Transverse colon (tissue), 4 donors: ENCODE results near the gene GJD3. TPM values are rescaled to one million over a fixed set of nuclear protein-coding genes. Genes with fewer than 3 reads are reported as not detected.

ENCODE experiments used
- DNase-seq: peaks from one replicate; pipeline ENCODE4 v3.0.0-alpha.2; 2019
- H3K27ac ChIP-seq, 4 donors: fragments of 200-600 bp; sonication (generic); 2 replicates each; pipeline ENCODE4 v1.5.1; 2016 to 2018; ENCODE audit warnings: inconsistent platforms in 4 of 4
- H3K27me3 ChIP-seq: fragments of 200-600 bp; sonication (generic); 2 replicates; pipeline ENCODE4 v1.5.1; 2017; ENCODE audit warnings: inconsistent platforms
- H3K36me3 ChIP-seq, 4 donors: fragments of 200-600 bp; sonication (generic); 2 replicates each; pipeline ENCODE4 v1.5.1; 2017 to 2019; ENCODE audit warnings: inconsistent platforms in 4 of 4
- H3K4me1 ChIP-seq, 4 donors: fragments of 200-600 bp; sonication (generic); 2 replicates each; pipeline ENCODE4 v1.5.1; 2017 to 2020; ENCODE audit warnings: inconsistent platforms in 4 of 4
- H3K4me3 ChIP-seq, 4 donors: fragments of 200-600 bp; sonication (generic); 1 replicate in 1 of 4; 2 replicates in 3 of 4; pipeline versions ENCODE4 v1.5.1 to v1.6.1; 2017 to 2019; ENCODE audit warnings: inconsistent platforms in 4 of 4
- H3K9me3 ChIP-seq, 2 donors: fragments of 200-600 bp; sonication (generic); 2 replicates each; pipeline ENCODE4 v1.5.1; 2017 to 2019; ENCODE audit warnings: inconsistent platforms in 2 of 2
- EP300 ChIP-seq: sonication (generic); formaldehyde crosslinking; IDR thresholded peaks from one replicate; pipeline ENCODE4 v1.6.1; 2017; ENCODE audit warnings: antibody characterized with exemption, low read depth
- POLR2A ChIP-seq: fragments of 450-650 bp; IDR thresholded peaks from one replicate; pipeline ENCODE4 v1.6.1; 2016; ENCODE audit warnings: antibody characterized with exemption, mild to moderate bottlenecking, moderate library complexity
- POLR2AphosphoS5 ChIP-seq, 3 donors: sonication (generic); formaldehyde crosslinking; IDR thresholded peaks; one replicate each; pipeline ENCODE4 v1.6.1; 2016; ENCODE audit warnings: antibody characterized with exemption in 3 of 3
- WGBS, 2 donors: methylation state at CpG; one replicate each; pipeline ENCODE4 v1.1.5; 2018; ENCODE audit warnings: low coverage in 1 of 2; 5-methylcytosine and 5-hydroxymethylcytosine counted together
- in situ Hi-C, 4 donors: fragments of 200-750 bp; cut with MboI; loops; one replicate each; pipeline versions ENCODE4 v1.15.0 to v1.15.1; 2017; ENCODE audit warnings: low sequenced_read_pairs in 3 of 4, low pct_ligation_motif_present in 1 of 4, low pct_unique_long_range_greater_than_20kb in 1 of 4
- intact Hi-C: fragments of 100-400 bp; cut with DNase I; formaldehyde crosslinking; loops from one replicate; pipeline ENCODE4 v1.15.1; 2023; ENCODE audit warnings: low total_unique reads
- total RNA-seq, 4 donors: library from RNA; depleted of rRNA; stranded (reverse); fragments of >200 nt; gene quantifications; one replicate each; pipeline ENCODE4 v1.1.0, GENCODE V29; 2016
- TF ChIP-seq, protein P1 (sequence below), 5 experiments: fragments of 200-600 bp in 3 of 5; fragments of 450-650 bp in 2 of 5; sonication (generic) in 3 of 5; IDR thresholded peaks; 1 replicate in 2 of 5; 2 replicates in 3 of 5; pipeline ENCODE4 v1.5.1; 2016 to 2017; ENCODE audit warnings: antibody characterized with exemption in 5 of 5, inconsistent platforms in 3 of 5, mild to moderate bottlenecking in 2 of 5, moderate library complexity in 1 of 5

Gene GJD3
- total RNA-seq, 4 donors from 2014 or later = not detected

DNA sequence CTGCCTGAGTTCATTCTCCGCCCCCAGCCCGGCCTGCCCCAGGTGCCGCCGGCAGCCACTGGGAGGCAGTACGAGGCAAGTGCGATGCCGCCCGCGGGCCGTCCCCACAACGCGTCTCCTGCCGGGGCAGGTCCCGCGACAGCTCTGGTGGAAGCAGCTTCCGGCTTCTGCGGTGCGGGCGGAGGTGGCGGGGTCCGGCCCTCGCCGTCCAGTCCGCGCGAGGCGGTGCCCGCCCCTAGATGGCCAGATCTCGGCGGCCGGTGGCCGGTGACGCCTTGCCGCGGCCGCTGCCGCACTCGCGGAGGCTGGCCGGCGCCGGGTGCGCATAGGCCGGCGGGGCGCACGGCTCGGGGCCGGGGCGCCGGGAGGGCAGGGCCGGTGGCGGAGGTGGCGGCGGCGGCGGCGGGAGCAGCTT is 1.8 kb downstream of the GJD3 start:
- no peaks in the 10 kb centered on the region for H3K27me3 ChIP-seq
- H3K36me3 ChIP-seq = no peaks in the 10 kb centered on the region
- intact Hi-C loops = loop anchor here (5.0 kb wide), 2 partner anchors 55 to 1730 kb away; partner anchors contain the start of gene TOP2A
- H3K27ac ChIP-seq = peak overlapping the region in 3 of 4 donors; percentile 32 to 67 (median 34)
- H3K4me1 ChIP-seq = peaks cover 6 to 14% (median 12%) of the 10 kb centered on the region in 4 donors
- WGBS, 2 donors = 1% methylated on average over 47 of the region's 58 CpGs; no CpG with 5 or more reads in 1 of the 2 donors
- in situ Hi-C loops = loop anchor here in 2 of 4 donors (10.0 kb wide), 2 partner anchors 52 to 172 kb away; partner anchors contain the start of gene TOP2A (in 1 of the 2)
- peak overlapping the region in 3 of 4 donors; percentile 46 to 54 (median 54) for H3K4me3 ChIP-seq
- TF ChIP-seq, protein P1, sequence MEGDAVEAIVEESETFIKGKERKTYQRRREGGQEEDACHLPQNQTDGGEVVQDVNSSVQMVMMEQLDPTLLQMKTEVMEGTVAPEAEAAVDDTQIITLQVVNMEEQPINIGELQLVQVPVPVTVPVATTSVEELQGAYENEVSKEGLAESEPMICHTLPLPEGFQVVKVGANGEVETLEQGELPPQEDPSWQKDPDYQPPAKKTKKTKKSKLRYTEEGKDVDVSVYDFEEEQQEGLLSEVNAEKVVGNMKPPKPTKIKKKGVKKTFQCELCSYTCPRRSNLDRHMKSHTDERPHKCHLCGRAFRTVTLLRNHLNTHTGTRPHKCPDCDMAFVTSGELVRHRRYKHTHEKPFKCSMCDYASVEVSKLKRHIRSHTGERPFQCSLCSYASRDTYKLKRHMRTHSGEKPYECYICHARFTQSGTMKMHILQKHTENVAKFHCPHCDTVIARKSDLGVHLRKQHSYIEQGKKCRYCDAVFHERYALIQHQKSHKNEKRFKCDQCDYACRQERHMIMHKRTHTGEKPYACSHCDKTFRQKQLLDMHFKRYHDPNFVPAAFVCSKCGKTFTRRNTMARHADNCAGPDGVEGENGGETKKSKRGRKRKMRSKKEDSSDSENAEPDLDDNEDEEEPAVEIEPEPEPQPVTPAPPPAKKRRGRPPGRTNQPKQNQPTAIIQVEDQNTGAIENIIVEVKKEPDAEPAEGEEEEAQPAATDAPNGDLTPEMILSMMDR (IDR thresholded peaks at IDR 0.05) = peak; percentile 45 to 80 (median 58)
- TF ChIP-seq POLR2AphosphoS5 (IDR thresholded peaks at IDR 0.05) (peak in 2 of 3 donors; percentile 28 to 64), EP300 (no peak), POLR2A (peak; percentile 35)
- H3K9me3 ChIP-seq = no peaks in the 10 kb centered on the region
- DNase-seq = peak; percentile 85

DNA sequence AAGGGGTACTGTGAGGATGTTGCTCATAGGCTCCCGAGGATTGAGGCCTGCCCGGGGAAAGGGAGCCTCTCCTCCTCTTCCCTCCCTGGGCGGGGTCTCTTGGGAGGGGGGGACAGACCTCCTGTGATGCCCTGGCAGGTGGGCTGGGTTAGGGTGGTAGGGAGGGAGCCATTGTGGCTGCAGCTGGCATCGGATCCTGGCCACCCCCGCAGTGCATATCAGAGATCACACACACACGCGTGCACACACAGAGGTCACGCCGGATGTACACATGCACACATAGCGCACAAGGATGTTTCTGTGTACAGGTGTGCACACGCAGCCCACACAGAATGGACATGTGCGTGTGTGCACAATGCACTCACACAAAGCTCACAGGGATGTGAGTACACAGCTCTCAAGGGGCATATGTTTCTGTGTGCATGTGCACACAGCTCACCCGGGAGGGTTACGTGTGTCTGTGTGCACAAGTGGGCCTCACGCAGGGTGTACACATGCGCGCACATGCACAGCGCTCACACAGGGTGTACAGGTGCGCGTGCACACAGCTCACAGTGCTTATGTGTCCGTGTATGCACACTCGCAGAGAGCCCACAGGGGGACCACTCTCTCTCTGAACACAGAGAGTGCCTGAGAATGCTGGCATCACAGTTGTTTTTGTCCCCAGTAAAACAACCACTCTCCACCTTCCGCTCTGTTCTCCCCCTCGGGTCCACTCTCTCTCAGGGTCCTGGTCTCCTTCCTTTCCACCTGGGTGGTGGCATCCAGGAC is 2.4 kb downstream of the GJD3 start:
- Histone ChIP-seq H3K9me3 (no peaks in the 10 kb centered on the region), H3K4me1 (peaks cover 6 to 14% (median 12%) of the 10 kb centered on the region in 4 donors), H3K27me3 (no peaks in the 10 kb centered on the region), H3K36me3 (no peaks in the 10 kb centered on the region), H3K4me3 (peak overlapping the region in 3 of 4 donors; percentile 46 to 54 (median 54)), H3K27ac (peak overlapping the region in 1 of 4 donors; percentile 34)
- intact Hi-C loops (loop anchor here (5.0 kb wide), 2 partner anchors 55 to 1730 kb away; partner anchors contain the start of gene TOP2A), in situ Hi-C loops (loop anchor here in 2 of 4 donors (10.0 kb wide), 2 partner anchors 53 to 173 kb away; partner anchors contain the start of gene TOP2A (in 1 of the 2))
- DNase-seq = no peak
- TF ChIP-seq, protein P1 (IDR thresholded peaks at IDR 0.05) = no peak
- TF ChIP-seq POLR2AphosphoS5 (IDR thresholded peaks at IDR 0.05) (no peak), POLR2A (no peak), EP300 (no peak)
- 65% methylated on average over 22 of the region's 24 CpGs; no CpG with 5 or more reads in 1 of the 2 donors for WGBS, 2 donors

DNA sequence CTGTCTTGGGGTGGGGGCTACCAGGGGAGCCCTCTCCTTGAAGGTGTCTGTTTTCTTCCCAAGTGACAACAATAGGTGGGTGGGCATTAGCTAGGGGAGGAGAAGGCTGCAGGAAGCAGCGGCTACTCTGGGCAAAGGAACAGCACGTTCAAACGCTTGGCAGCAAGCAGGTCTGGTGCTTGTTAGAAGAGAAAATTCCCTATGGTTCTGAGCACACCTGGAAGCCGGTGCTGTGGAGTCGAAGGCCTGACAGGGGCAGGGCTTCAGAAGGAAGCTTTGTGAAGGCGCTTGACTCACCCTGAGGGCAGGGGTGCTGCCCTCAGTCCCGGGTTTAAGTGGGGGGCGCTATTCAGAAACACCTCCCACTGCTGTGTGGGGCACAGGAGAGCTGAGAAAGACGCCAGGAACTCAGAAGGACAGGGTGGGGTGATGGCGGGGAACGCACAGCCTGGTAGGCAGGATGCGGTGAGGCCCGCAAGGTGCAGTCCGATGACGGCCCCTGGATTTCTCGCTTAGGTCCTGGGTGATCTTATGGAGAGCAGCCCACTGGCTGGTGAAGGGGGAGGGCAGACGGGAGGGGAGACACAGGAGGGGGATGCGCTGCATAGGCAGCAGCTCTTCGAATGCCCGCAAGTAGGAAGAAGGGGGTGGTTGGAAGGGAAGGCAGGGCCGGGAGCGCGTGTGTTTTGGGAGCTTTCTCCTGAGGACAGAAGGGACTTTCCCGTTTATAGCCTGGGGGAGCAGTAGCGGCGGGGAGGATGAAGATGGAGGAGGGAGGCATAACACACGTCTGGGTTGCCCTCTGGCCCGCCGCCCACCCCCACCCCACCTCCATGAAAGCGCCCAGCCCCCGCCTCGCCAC is 3.2 kb downstream of the GJD3 start:
- H3K27ac ChIP-seq = no peak overlapping the region
- in situ Hi-C loops = loop anchor here in 2 of 4 donors (10.0 kb wide), 2 partner anchors 54 to 174 kb away; partner anchors contain the start of gene TOP2A (in 1 of the 2)
- H3K4me3 ChIP-seq = no peak overlapping the region
- peaks cover 0 to under 1% (median 0%) of the 10 kb centered on the region in 4 donors for H3K36me3 ChIP-seq
- DNase-seq = no peak
- peaks cover 6 to 14% (median 12%) of the 10 kb centered on the region in 4 donors for H3K4me1 ChIP-seq
- no peaks in the 10 kb centered on the region for H3K27me3 ChIP-seq
- TF ChIP-seq, protein P1 (IDR thresholded peaks at IDR 0.05) = no peak
- no peak for TF ChIP-seq POLR2A
- TF ChIP-seq EP300 = no peak
- TF ChIP-seq POLR2AphosphoS5 (IDR thresholded peaks at IDR 0.05) = no peak
- intact Hi-C loops = loop anchor here (5.0 kb wide), 2 partner anchors 56 to 1731 kb away; partner anchors contain the start of gene TOP2A
- H3K9me3 ChIP-seq = no peaks in the 10 kb centered on the region
- 75% methylated on average over 32 of the region's 32 CpGs; no CpG with 5 or more reads in 1 of the 2 donors for WGBS, 2 donors
